ENCODE results near the gene PCDH9.

PCDH9 gene

GRCh38 chr13:67155898-67156722, 74.0 kb downstream of the PCDH9 start:
- no peak for DNase-seq

GRCh38 chr13:67152085-67152484, 78.1 kb downstream of the PCDH9 start:
- DNase-seq, result no peak

- DNase-seq, result no peak
Observed at GRCh38 chr13:67151652-67152051, 78.5 kb downstream of the PCDH9 start.

- no peak for DNase-seq
Observed at GRCh38 chr13:67150608-67151007, 79.5 kb downstream of the PCDH9 start.

- DNase-seq, result no peak
Observed at GRCh38 chr13:67148161-67148571, 82.0 kb downstream of the PCDH9 start.

- no peak for DNase-seq
Observed at GRCh38 chr13:67147342-67148133, 82.6 kb downstream of the PCDH9 start.

GRCh38 chr13:67146523-67147130, 83.5 kb downstream of the PCDH9 start:
- no peak for DNase-seq

GRCh38 chr13:67145950-67146349, 84.2 kb downstream of the PCDH9 start:
- no peak for DNase-seq

- no peak for DNase-seq
Observed at GRCh38 chr13:67143544-67144115, 86.5 kb downstream of the PCDH9 start.

GRCh38 chr13:67140006-67140405, 90.1 kb downstream of the PCDH9 start:
- no peak for DNase-seq

- DNase-seq, result no peak
Observed at GRCh38 chr13:67139551-67139950, 90.6 kb downstream of the PCDH9 start.

GRCh38 chr13:67138970-67139369, 91.2 kb downstream of the PCDH9 start:
- no peak for DNase-seq

- DNase-seq, result no peak
Observed at GRCh38 chr13:67137044-67137735, 92.9 kb downstream of the PCDH9 start.

- no peak for DNase-seq
Observed at GRCh38 chr13:67136157-67136556, 94.0 kb downstream of the PCDH9 start.

- DNase-seq, result no peak
Observed at GRCh38 chr13:67135356-67135755, 94.8 kb downstream of the PCDH9 start.

GRCh38 chr13:67134417-67135129, 95.6 kb downstream of the PCDH9 start:
- no peak for DNase-seq

- no peak for DNase-seq
Observed at GRCh38 chr13:67133476-67133875, 96.7 kb downstream of the PCDH9 start.

GRCh38 chr13:67131393-67131792, 98.7 kb downstream of the PCDH9 start:
- DNase-seq, result no peak

GRCh38 chr13:67130444-67130843, 99.7 kb downstream of the PCDH9 start:
- no peak for DNase-seq

GRCh38 chr13:67128136-67128535, 102.0 kb downstream of the PCDH9 start:
- DNase-seq, result no peak

- no peak for DNase-seq
Observed at GRCh38 chr13:67125681-67126080, 104.5 kb downstream of the PCDH9 start.

- no peak for DNase-seq
Observed at GRCh38 chr13:67123165-67123564, 107.0 kb downstream of the PCDH9 start.

All from activated CD4-positive, alpha-beta T cell treated with anti-CD3 and anti-CD28 coated beads, Interleukin-2, Interleukin-6, amounts not matched to agents 100 ng/mL and 50 ng/mL, durations not matched to agents 16 hours and 8 hours (primary cell).